ENCODE data around the gene CELSR2.

Gene CELSR2

DNA sequence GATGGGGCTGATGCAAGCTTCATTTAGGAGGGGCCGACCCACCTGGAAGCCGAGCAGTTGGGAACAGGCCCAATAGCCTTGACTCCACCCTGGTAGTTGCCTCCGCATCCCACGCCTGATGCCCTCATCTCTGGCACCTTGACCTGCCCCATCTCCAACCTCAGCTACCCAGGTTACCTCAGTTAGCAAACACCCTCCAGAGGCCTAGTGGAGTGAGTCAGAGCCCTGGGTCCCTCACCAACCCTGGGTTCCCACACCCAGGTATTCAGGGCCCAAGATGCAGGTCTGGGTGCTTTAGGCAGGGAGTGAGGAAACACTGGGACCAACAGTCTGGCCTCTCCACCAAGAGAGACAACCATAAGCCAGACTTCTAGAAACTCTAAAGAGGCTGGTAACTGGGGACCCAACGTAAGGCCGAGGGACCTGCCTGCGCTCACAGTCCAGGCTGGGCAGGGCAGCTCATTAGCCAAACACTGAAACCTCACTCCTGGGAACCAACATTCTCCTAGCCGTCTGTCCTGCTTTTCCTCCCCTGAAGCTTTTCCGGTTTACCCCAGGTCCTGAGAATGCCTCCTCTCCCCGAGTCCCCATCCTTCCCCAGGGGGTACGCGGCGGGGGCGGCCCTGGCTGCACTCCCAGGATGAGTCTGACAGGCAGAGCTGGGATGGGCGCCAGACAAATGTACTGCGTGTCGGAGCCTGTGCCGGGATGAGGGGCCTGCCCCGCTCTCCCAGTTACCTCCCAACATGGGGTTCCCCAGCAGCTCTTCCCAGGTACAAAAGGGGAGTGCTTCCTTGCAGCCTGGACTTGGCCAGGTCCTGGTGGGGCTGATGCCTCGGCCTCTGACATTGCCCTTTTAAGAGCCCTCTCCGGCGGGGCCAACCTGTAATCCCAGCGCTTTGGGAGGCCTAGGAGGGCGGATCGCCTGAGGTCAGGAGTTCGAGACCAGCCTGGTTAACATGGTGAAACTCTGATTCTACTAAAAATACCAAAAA is 8.9 kb upstream of the CELSR2 start:
- Histone ChIP-seq H3K9me2 (replicated peaks; ENCODE audit: insufficient read depth, low read length) (no peaks in the 10 kb centered on the region), H3K4me1 (ENCODE audit: low read length) (no peaks in the 10 kb centered on the region), H3K27ac (ENCODE audit: low read length) (no peak overlapping the region), H3F3A (ENCODE audit: insufficient read depth, low read length) (no peaks in the 10 kb centered on the region), H4K20me1 (ENCODE audit: insufficient read depth, low read length) (no peaks in the 10 kb centered on the region), H2AFZ (ENCODE audit: low read length) (no peak overlapping the region), H3K4me3 (ENCODE audit: low read length) (no peak overlapping the region), H3K9me3 (replicated peaks; ENCODE audit: insufficient read depth, low read length) (no peaks in the 10 kb centered on the region), H3K36me3 (replicated peaks; ENCODE audit: insufficient read depth, low read length) (no peaks in the 10 kb centered on the region), H3K79me2 (ENCODE audit: low read length) (no peaks in the 10 kb centered on the region), H3K27me3 (replicated peaks; ENCODE audit: insufficient read depth, low read length) (no peaks in the 10 kb centered on the region), H3K9ac (ENCODE audit: low read length) (no peak overlapping the region), H3K4me2 (ENCODE audit: low read depth, low read length) (no peak overlapping the region)
- DNase-seq = peak; percentile 14
- TF ChIP-seq EZH2 (optimal IDR thresholded peaks at IDR 0.05; ENCODE audit: low read depth, low read length) = no peak
- TF ChIP-seq, protein P1, sequence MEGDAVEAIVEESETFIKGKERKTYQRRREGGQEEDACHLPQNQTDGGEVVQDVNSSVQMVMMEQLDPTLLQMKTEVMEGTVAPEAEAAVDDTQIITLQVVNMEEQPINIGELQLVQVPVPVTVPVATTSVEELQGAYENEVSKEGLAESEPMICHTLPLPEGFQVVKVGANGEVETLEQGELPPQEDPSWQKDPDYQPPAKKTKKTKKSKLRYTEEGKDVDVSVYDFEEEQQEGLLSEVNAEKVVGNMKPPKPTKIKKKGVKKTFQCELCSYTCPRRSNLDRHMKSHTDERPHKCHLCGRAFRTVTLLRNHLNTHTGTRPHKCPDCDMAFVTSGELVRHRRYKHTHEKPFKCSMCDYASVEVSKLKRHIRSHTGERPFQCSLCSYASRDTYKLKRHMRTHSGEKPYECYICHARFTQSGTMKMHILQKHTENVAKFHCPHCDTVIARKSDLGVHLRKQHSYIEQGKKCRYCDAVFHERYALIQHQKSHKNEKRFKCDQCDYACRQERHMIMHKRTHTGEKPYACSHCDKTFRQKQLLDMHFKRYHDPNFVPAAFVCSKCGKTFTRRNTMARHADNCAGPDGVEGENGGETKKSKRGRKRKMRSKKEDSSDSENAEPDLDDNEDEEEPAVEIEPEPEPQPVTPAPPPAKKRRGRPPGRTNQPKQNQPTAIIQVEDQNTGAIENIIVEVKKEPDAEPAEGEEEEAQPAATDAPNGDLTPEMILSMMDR (IDR thresholded peaks at IDR 0.05; ENCODE audit: low read length) = no peak
- TF ChIP-seq EZH2phosphoT487 (IDR thresholded peaks at IDR 0.05; ENCODE audit: low read length) = no peak

DNA sequence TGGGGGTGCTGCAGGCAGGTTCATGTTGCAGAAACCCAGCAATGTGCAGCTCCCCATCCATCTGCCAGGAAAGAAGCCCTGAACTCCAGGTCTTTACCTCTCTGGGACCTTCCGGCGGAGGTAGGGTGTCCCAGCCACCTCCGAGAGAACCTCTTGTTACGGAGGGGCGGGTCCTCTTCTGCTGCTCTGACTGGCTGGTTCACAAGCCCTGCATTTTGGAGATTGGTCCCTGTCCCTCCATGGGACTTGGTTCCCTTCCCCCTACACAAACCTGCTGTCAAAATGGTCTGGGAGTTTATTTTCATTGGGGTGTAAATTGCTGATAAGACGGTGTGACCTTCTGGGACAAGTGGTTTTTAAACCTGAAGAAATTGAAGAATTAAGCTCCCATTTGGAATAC is 8.0 kb upstream of the CELSR2 start:
- Histone ChIP-seq H3K36me3 (replicated peaks; ENCODE audit: insufficient read depth, low read length) (no peaks in the 10 kb centered on the region), H3K4me2 (ENCODE audit: low read depth, low read length) (no peak overlapping the region), H3K9me3 (replicated peaks; ENCODE audit: insufficient read depth, low read length) (no peaks in the 10 kb centered on the region), H3F3A (ENCODE audit: insufficient read depth, low read length) (no peaks in the 10 kb centered on the region), H2AFZ (ENCODE audit: low read length) (no peak overlapping the region), H3K4me3 (ENCODE audit: low read length) (no peak overlapping the region), H3K4me1 (ENCODE audit: low read length) (no peaks in the 10 kb centered on the region), H3K27me3 (replicated peaks; ENCODE audit: insufficient read depth, low read length) (no peaks in the 10 kb centered on the region), H3K9ac (ENCODE audit: low read length) (no peak overlapping the region), H3K79me2 (ENCODE audit: low read length) (no peaks in the 10 kb centered on the region), H3K9me2 (replicated peaks; ENCODE audit: insufficient read depth, low read length) (no peaks in the 10 kb centered on the region), H4K20me1 (ENCODE audit: insufficient read depth, low read length) (no peaks in the 10 kb centered on the region), H3K27ac (ENCODE audit: low read length) (no peak overlapping the region)
- no peak for DNase-seq
- TF ChIP-seq EZH2 (optimal IDR thresholded peaks at IDR 0.05; ENCODE audit: low read depth, low read length) = no peak

DNA sequence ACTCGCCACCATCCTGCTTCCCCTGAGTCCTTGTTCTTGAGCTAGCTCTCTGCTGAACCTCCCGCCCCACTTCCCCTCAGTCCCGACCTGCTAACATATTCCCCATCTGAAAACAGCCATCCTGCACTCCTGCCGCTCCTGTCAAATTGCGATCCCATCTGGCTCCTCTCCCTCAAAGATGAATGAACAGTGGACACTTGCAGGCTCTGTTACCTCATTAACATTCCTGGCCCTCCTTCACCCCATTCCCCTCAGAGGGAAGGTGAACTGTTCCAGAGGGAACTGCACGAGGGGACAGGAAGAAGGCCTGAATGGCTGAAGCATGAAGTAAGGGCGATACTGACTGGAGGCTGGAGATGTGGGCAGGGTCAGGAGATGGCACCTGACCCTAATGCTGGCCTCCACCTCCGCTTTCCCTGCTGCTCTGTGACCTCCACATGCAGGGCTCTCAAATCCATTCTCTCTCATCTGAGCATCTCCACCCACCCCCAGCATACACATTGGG is 7.4 kb upstream of the CELSR2 start:
- H4K20me1 ChIP-seq (ENCODE audit: insufficient read depth, low read length) = no peaks in the 10 kb centered on the region
- H3K4me3 ChIP-seq (ENCODE audit: low read length) = no peak overlapping the region
- no peak overlapping the region for H3K4me2 ChIP-seq (ENCODE audit: low read depth, low read length)
- no peak overlapping the region for H2AFZ ChIP-seq (ENCODE audit: low read length)
- H3K27ac ChIP-seq (ENCODE audit: low read length) = no peak overlapping the region
- H3K9me3 ChIP-seq (replicated peaks; ENCODE audit: insufficient read depth, low read length) = no peaks in the 10 kb centered on the region
- H3K27me3 ChIP-seq (replicated peaks; ENCODE audit: insufficient read depth, low read length) = no peaks in the 10 kb centered on the region
- TF ChIP-seq, protein P1 (IDR thresholded peaks at IDR 0.05; ENCODE audit: low read length) = no peak
- no peak for TF ChIP-seq EZH2 (optimal IDR thresholded peaks at IDR 0.05; ENCODE audit: low read depth, low read length)
- no peak for TF ChIP-seq EZH2phosphoT487 (IDR thresholded peaks at IDR 0.05; ENCODE audit: low read length)
- no peaks in the 10 kb centered on the region for H3K36me3 ChIP-seq (replicated peaks; ENCODE audit: insufficient read depth, low read length)
- H3K4me1 ChIP-seq (ENCODE audit: low read length) = no peaks in the 10 kb centered on the region
- H3K9me2 ChIP-seq (replicated peaks; ENCODE audit: insufficient read depth, low read length) = no peaks in the 10 kb centered on the region
- no peak overlapping the region for H3K9ac ChIP-seq (ENCODE audit: low read length)
- no peaks in the 10 kb centered on the region for H3K79me2 ChIP-seq (ENCODE audit: low read length)
- no peaks in the 10 kb centered on the region for H3F3A ChIP-seq (ENCODE audit: insufficient read depth, low read length)
- no peak for DNase-seq

DNA sequence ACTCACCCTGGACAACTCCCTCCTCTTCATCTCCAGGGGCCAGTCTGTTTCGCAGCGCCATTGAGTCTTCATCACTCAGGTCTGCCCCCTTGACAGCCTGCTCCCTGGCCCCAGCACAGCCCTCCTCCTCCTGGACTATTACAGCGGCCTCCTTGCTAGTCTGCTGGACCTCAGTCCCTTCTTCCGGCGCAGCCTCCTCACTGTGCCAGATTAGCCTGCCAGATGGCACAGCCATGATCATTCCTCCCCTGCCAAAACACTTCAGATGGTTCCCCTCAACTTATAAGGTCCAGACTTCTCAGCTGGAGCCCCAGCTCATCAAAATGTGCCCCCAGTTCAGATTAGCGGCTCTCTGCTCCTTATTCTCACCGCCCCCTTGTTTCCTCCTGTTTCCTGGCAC is 7.0 kb upstream of the CELSR2 start:
- Histone ChIP-seq H3K9me3 (replicated peaks; ENCODE audit: insufficient read depth, low read length) (no peaks in the 10 kb centered on the region), H3K9ac (ENCODE audit: low read length) (no peak overlapping the region), H3K9me2 (replicated peaks; ENCODE audit: insufficient read depth, low read length) (no peaks in the 10 kb centered on the region), H3K4me1 (ENCODE audit: low read length) (no peaks in the 10 kb centered on the region), H3K27ac (ENCODE audit: low read length) (no peak overlapping the region), H3K36me3 (replicated peaks; ENCODE audit: insufficient read depth, low read length) (no peaks in the 10 kb centered on the region), H3K4me3 (ENCODE audit: low read length) (no peak overlapping the region), H3F3A (ENCODE audit: insufficient read depth, low read length) (no peaks in the 10 kb centered on the region), H3K27me3 (replicated peaks; ENCODE audit: insufficient read depth, low read length) (no peaks in the 10 kb centered on the region), H3K4me2 (ENCODE audit: low read depth, low read length) (no peak overlapping the region), H4K20me1 (ENCODE audit: insufficient read depth, low read length) (no peaks in the 10 kb centered on the region), H2AFZ (ENCODE audit: low read length) (no peak overlapping the region), H3K79me2 (ENCODE audit: low read length) (no peaks in the 10 kb centered on the region)
- DNase-seq = no peak
- TF ChIP-seq, protein P1 (IDR thresholded peaks at IDR 0.05; ENCODE audit: low read length) = no peak
- no peak for TF ChIP-seq EZH2 (optimal IDR thresholded peaks at IDR 0.05; ENCODE audit: low read depth, low read length)
- no peak for TF ChIP-seq EZH2phosphoT487 (IDR thresholded peaks at IDR 0.05; ENCODE audit: low read length)
